A172 (cell line): Measurements from ENCODE around the gene EIF6. TPM values are rescaled to one million over a fixed set of nuclear protein-coding genes. Genes with fewer than 3 reads are reported as not detected.
"Not testable (repeated sequence)": the region's sequence is repeated elsewhere in the genome, so short reads cannot be mapped to it uniquely, and the experiment has no call there.

Source experiments
- DNase-seq: peaks from one replicate; pipeline ENCODE4 v3.0.0-alpha.2; 2015; ENCODE audit warnings: low spot score
- total RNA-seq: library from RNA; depleted of rRNA; stranded (reverse); fragments of >200 nt; shearing (Covaris generic); gene quantifications from 2 replicates; pipeline ENCODE4 v1.2.3, GENCODE V29; 2014; rRNA removed

EIF6 gene
- total RNA-seq, result 230 and 292 TPM in 2 replicates

GRCh38 chr20:35284267-35284991 is at the start of gene EIF6:
TSS of gene EIF6 (minus strand) at chr20:35284772. CDS start at chr20:35284487, 285 bp downstream.
- peak; percentile 91 for DNase-seq

GRCh38 chr20:35333606-35334005 is 49.0 kb upstream of the EIF6 start:
- no peak for DNase-seq

GRCh38 chr20:35332540-35333200 is 48.1 kb upstream of the EIF6 start:
- no peak for DNase-seq

GRCh38 chr20:35329435-35330139 is 45.0 kb upstream of the EIF6 start:
- peak; percentile 67 for DNase-seq

- DNase-seq, result no peak
Measured at GRCh38 chr20:35328689-35329088, 44.1 kb upstream of the EIF6 start.

- no peak for DNase-seq
Measured at GRCh38 chr20:35328095-35328685, 43.6 kb upstream of the EIF6 start.

GRCh38 chr20:35327074-35327976 is 42.8 kb upstream of the EIF6 start:
- DNase-seq, result peak; percentile 94

- no peak for DNase-seq
Measured at GRCh38 chr20:35326740-35327073, 42.1 kb upstream of the EIF6 start.

GRCh38 chr20:35326021-35326739 is 41.6 kb upstream of the EIF6 start:
- DNase-seq, result no peak

GRCh38 chr20:35325401-35325800 is 40.8 kb upstream of the EIF6 start:
- no peak for DNase-seq

- DNase-seq, result peak; percentile 98
Measured at GRCh38 chr20:35320396-35321126, 36.0 kb upstream of the EIF6 start.

- peak; percentile 92 for DNase-seq
Measured at GRCh38 chr20:35319871-35320197, 35.3 kb upstream of the EIF6 start.

GRCh38 chr20:35319192-35319870 is 34.8 kb upstream of the EIF6 start:
- DNase-seq, result peak; percentile 85

GRCh38 chr20:35318502-35319157 is 34.1 kb upstream of the EIF6 start:
- DNase-seq, result peak; percentile 99

- no peak for DNase-seq
Measured at GRCh38 chr20:35317416-35318210, 33.0 kb upstream of the EIF6 start.

GRCh38 chr20:35316086-35316485 is 31.5 kb upstream of the EIF6 start:
- no peak for DNase-seq

- not testable (repeated sequence) for DNase-seq
Measured at GRCh38 chr20:35315632-35316020, 31.1 kb upstream of the EIF6 start.
